Fibroblast of skin of right biceps (primary cell): ENCODE results near the gene ACTR5.
"Not testable (repeated sequence)": the region's sequence is repeated elsewhere in the genome, so short reads cannot be mapped to it uniquely, and the experiment has no call there.

ENCODE experiments used
- DNase-seq: peaks from one replicate; pipeline ENCODE4 v3.0.0-alpha.2; 2013

The ACTR5 gene

DNA sequence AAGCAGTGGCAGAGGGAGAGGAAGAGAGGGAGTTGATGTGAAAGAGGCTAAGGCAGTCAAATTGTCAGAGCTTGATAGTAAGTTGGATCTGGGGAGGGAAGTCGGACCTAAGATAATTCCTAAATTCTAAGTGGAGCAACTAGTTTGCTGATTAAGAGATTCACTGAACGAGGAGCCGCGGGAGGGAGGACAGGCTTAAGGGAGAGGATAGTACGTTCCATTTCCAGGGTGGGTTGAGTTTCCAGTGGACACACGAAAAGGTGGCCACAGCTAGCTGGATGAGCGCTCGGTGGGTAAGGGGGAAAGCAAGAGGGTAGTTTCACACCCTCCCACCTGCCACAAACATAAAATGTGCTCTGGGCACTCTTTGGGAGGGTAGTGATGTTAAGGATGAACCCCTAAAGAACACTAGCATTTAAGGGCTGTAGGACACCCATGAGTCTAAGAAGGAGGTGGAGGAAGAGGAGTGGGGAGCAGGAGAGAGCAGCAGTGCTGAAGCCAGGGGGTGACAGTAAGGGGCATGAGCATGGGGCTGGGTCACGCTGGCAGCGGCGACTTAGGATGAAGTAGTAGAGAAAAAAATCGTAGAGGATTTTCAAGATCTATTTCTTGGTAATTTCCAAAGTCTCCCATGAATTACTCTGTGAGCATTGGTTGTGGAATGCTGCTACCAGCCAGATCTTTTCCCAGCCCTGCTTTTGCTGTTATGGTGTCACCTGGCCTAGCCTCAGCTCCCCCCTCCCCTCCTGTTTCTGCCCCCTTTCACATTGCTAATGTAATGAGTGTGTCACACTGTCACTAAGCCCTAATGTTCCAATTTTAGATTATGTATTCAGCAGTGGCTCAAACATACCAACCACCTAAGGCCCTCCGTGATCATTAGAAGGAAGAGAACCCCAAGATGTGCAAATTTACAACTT, 21.4 kb downstream of the ACTR5 start:
- no peak for DNase-seq

DNA sequence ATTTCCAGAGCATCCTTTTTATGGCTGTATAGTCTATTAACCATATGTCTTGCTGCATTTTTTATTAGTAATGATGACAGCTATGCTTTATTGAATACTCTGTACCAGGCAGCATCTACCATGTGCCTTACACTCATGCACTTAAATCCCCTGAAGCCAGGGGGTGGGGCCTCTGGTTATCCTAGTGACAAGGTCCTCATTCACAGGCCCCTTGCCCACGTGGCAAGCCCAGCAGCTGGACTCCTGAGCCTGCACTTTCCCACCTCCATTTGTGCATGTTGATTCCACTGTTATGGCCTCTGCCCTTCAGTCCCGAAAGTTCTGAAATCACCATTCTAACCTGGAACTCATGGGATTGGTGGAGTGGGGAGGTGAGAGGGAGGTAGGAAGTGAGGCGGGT, 22.3 kb downstream of the ACTR5 start:
- no peak for DNase-seq

DNA sequence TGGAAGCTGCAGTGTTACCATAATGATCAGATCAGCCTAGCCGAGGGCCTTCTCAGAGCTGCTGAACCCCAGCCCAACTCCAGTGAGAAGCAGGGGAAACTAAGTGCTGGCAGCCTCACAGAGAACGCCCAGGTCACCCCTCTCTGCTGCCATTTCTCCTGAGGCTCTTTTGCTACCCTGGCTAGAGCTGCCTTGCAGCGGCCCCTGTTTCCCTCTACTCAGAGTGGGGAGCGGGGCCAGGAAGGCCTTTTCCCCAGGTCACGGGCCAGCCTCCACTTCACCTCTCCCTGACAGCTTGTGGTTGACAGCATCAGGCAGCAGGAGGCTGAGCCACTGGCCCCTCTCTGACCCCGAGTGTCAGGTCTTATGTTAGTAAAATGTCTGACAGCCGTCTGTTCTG, 22.7 kb downstream of the ACTR5 start:
- DNase-seq: no peak

DNA sequence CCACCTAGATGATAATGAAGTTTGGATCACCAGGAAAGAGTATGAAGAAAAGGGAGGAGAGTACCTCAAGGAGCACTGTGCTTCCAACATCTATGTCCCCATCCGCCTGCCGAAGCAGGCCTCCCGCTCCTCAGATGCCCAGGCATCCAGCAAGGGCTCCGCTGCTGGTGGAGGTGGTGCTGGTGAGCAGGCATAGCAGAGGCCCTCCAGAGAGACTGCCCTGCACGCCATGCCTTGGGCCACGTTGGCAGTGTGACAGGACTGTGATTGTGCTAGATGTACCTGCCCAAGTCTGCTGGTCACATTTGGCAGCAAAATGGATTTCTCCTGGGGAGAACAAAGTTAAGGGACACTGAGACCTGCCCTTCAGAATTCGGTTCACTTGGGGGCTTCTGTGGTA, 23.4 kb downstream of the ACTR5 start:
- no peak for DNase-seq

DNA sequence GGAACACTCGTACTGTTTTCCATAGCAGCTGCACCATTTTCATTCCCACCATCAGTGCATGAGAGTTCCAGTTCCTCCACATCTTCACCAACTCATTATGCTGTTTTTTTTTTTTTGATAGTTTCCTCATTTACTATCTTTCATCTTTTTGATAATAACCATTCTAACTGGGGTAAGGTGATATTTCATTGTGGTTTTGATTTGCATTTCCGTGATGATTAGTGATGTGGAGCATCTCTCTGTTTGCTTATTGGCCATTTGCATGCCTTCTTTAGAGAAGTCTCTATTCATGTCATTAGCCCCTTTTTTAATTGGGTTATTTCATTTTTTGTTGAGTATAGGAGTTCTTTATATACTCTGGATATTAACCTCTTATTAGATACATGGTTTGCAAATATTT, 25.9 kb downstream of the ACTR5 start:
- DNase-seq: no peak

DNA sequence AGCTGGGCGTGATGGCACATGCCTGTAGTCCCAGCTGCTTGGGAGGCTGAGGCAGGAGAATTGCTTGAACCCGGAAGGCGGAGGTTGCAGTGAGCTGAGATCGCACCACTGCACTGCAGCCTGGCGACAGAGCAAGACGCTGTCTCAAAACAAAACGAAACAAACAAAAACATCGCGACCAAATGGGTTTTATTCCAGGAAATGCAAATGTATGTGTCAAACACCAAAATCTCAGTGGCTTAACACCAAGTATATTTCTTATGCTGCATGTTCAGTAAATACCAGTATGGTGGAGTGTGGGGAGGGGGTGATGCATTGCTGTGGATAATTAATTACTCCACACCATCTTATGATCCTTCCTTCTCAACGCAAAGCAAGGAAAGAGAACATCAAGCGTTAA, 28.1 kb downstream of the ACTR5 start:
- no peak for DNase-seq

DNA sequence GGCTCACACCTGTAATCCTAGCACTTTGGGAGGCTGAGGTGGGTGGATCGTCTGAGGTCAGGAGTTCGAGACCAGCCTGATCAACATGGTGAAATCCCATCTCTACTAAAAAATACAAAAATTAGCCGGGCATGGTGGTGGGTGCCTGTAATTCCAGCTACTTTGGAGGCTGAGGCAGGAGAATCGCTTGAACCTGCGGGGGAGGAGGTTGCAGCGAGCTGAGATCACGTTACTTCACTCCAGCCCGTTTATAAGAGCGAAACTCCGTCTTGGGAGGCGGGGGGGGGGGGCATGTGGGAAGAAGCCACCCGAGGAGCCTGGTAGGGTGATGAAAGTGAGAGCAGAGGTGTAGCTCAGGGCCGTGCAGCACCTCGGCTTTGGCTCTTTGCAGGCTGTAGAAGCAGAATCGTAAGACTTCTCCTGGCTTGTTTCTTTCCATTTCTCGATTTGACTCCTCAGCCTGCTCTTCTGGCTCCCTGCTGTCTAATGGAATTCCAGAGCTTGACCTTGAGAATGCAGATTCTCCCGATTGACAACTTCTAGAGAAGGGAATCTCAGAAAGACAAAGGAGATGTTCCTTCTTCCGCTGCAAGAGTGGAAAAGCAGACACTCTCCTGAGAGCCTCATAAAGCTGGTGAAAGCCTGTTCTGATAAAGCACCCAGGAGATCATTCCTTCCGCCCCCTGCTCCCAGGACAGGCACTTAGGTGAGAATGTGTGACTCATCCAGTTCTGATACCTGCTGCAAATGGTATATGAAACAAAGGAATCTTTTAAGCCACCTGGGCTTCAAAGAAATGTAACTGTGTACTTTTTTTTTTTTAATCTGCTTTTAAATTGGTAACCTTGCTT, 31.2 kb downstream of the ACTR5 start:
- DNase-seq: no peak

DNA sequence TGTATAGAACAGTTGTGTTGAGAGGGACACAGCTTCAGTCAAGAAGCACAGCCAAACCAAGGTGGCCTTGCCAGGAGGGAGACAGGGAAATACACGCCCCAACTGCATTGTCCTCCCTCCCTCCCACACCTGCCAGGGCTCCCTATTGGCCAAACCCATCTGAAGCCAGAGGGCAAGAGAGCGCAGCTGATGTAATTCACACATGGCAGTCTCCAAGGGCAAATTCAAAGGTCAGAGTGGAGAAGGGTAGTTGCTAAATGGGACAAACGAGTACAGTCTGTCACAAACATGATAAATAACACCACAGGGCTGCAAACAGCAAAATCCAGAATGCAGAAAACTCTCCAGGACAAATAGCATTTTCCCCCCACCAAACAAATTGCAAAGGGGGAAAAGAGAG, 34.0 kb downstream of the ACTR5 start:
- no peak for DNase-seq

DNA sequence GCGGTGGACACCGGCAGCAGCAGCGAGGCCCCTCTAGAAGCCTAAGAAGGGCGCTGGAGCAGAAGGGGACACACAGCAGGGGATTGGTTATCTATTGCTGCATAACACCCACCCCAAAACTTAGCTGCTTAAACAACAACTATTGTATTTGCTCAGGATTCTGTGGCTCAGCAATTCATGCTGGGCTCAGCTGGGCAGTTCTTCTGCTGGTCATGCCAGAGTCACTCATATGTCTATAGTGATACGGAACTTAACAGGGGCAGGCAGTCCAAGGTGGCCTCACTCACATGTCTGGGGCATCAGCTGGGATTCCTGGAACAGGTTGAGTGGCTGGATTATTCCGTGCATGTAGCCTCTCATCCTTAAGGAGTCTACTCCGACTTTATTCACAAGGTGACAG, 39.6 kb downstream of the ACTR5 start:
- DNase-seq: no peak

DNA sequence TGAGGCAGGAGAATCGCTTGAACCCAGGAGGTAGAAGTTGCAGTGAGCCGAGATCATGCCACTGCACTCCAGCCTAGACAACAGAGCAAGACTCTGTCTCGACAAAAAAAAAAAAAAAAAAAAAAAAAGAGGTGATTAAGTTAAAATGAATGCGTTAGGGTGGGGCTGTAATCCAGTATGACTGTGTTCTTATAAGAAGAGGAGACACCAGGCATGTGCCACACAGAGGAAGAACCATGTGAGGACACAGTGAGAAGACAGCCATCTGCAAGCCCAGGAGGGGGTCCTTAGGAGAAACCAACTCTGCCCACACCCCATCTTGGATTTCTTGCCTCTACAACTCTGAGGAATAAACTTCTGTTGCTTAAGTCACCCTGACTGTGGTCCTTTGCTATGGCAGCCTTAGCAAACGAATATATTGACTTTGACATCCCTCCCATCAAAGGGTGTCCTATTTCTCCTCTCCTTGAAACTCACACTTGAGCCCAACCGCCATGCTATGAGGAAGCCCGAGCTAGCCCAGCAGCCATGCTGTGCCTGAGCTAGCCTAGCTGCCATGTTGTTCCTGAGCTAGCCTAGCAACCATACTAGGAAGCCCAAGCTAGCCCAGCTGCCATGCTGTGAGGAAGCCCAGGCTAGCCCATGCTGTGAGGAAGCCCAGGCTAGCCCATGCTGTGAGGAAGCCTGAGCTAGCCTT, 41.4 kb downstream of the ACTR5 start:
- peak; percentile 39 for DNase-seq

DNA sequence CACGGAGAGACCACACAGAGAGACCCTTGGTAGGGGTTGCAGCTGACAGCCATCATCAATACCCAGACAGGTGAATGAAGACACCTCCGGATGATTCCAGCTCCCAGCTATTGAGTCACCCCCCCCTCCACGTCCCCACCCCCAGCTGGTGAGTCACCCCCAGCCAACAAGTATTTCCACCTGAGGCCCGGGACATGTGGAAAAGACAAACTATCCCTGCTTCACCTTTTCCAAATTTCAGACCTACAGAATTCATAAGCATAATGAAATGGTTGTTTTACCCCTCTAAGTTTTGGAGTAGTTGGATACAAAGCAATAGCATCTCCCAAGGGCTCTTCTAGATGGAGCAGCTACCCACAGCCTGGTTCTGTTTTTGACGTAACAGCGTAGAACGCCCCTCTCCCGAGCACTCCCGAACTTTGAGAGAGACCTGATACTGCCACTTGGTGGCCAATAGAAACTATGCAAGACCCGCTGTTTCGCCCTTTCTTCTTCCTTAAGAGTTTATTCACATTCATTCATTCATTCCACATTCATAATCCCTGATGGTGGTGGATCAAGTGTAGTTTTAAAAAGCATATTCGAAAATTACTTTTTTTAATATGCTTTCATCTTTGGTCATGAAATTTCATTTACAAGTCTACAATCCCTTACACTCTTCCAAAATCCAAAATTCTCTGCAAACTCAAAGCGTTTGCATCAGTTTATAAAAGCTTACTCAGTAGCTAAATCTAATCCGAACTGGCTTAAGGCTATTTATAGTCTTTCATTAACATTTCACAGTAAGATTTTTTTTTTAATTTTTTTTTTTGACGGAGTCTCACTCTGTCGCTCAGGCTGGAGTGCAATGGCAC, 42.2 kb downstream of the ACTR5 start:
- DNase-seq: no peak

DNA sequence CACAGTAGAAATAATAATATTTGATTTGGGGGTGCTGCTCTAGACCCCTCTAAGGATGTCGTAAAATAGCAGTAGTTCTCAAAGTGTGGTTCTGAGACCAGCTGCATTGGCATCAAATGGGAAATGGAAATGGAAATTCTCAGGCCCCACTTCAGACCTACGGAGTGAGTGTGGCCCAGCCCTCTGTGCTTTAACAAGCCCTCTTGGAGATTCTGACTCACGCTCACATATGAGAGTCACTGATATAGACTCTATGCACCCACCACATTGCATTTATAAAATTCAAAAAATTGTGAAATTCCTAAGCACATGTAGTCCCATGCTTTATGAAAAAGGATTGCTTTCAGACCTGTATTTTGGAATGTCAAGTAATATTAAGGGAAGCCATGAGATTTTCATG, 43.0 kb downstream of the ACTR5 start:
- DNase-seq: no peak

DNA sequence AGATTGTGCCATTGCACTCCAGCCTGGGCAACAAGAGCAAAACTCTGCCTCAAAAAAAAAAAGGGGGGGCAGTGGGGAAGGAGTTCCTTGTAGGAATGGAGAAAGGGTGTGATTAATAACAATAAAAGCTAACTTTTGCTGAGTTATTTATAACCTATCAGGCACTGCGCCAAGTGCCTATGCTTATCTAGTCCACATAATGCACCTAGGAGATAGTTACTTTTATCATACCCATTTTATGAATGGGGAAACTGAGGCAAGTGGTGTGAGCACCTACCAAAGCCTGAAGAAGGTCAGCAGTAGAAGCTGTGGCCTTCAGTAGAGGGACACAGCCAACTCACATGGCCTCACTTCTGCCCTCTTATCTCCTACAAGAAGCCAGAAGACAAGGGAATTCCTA, 43.7 kb downstream of the ACTR5 start:
- DNase-seq: no peak

DNA sequence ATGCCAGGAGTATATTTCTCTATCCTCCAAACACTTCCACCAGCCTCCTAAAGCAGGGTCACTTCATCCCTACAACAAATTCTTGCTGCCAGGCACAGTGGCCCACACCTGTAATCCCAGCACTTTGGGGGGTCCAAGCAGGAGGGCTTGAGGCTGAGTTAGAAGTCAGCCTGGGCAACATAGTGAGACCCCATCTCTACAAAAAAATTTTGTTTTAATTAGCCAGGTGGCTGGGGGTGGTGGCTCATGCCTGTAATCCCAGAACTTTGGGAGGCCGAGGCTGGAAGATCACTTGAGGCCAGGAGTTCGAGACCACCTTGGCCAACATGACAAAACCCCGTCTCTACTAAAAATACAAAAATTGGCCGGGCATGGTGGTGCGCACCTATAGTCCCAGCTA, 45.8 kb downstream of the ACTR5 start:
- DNase-seq: not testable (repeated sequence)

DNA sequence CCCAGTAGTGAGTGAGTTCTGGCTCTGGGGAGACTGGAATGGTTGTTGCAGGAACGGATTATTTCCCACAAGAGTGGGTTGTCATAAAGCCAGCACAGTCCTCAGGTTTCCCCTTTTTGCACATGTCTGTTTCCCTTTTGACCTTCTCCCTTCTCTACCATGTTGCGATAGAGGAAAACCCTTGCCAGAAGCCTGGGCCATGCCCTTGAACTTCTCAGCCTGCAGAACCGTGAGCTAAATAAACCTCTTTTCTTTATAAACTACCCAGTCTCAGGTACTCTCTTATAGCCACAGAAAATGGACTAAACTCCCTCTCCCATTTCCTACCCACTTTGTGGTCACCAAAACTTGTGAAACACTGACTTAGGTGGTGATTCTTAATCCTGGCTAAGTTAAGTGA, 50.0 kb downstream of the ACTR5 start:
- no peak for DNase-seq

DNA sequence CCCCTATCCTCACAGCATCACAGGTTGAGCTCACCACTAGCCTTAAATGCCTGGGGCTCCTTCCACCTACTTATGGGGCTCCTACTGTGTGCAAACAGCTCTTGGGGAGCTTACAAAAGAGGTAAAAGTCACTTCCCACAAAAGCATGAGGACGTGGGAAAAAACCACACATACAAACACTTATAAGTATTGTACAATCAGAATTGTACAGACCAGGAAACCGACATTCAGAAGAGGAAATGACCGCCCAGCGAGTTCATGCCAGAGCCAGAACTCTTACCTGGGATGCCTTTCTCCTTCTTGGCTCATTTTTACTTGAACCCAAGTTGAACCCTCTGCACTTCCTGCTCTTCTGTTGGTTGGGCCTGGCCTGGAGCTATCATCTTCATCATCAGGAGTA, 50.9 kb downstream of the ACTR5 start:
- no peak for DNase-seq

DNA sequence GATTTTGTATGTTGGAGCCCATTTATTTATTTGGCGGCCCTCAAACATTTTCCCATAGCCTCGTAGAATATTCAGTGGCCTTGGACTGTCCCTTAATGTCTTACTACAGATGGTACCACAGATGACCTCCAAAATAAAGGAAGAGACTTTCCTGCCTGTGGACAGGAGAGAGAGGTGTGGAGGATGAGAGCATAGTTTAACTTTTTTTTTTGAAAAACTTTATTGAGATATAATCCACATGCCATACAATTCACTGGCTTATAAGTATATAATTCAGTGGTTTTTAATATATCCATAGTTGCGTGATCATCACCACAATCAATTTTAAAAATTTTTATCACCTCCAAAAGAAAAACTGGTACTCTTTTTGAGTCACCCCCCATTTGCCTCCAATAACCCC, 52.6 kb downstream of the ACTR5 start:
- no peak for DNase-seq

DNA sequence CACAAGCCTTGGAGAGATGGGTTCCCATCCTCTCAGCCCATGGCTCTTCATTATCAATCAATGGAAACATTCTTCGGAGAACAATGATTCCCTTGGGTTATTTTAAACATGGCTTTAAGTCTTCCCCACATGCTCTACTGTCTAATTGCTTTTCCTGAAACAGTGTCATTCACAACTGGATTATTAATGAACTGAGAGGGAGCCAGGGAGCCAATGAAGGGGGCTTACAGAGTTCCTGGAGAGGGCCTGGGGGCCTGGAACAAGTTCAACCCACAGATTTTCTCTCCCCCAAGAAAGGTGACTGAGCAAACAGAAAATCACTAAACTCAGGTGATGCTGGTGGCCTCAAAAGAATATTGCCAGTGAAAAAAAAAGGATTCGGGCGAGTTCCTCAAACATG, 56.0 kb downstream of the ACTR5 start:
- no peak for DNase-seq

DNA sequence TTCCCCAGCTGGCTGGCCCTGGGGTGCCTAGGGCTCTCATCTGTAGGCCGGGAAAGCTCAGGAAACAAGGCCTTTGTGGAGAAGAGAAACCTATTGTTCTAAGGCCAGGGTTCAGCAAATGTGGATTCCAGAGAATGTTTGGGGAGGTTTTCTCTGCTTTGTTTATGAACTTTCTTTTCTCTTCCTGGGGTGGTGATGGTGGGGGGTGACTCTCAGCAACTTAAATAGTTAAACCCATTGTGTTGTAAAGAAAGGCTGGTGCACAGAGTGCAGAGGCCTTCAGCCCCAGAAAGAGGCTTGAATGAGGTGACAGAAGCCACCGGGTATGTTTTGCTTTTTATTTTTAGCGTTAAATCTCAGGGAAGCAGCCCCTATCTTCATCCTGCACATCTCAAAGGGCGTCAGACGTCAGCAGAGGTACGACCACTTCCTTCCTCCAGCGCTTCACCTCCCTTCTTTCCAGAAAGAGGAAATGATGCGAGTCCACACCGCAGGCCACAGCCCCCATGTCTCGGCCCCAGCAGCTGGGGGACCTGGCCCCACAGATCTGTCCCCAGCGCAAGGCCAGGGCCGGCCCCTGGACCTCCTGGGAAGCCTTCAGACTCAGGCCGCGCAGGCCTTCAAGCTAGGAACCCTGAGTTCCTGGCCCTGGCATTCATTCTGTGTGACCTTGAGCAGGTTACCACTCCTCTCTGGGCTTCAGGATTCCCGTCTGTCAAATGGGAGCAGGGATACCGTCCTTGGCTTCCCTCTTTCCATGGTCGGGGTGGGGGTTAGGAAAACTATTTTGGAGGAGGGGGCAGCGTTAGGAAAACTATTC, 56.6 kb downstream of the ACTR5 start:
- DNase-seq: no peak

DNA sequence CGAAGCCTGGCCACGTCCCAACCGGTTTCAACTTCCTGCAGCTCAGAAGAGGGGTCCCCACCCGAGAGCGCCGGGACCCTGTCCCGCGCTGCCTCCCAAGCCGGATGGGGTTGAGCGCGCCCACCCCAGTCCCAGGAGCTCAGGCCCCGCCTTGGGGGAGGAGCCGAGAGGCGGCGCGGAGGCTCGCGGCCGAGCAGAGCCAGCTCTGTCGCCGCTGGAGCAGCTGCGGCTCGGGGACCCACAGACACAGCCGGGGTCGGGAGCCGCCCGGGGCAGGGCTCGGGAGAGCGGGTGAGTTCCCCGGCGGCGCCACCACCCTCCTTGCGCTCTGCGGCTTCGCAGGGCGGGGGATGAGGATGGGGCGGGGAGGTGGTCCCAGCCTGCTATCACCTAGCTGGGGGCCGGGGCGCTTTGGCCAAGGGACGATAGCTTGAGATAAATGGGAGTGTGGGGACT, 57.3 kb downstream of the ACTR5 start, which contains the start of gene PPP1R16B:
PPP1R16B (plus strand) TSS at position 196 of the 456 bp plus-strand sequence. CDS start 30,229 bp downstream, outside the sequence.
- peak; percentile 12 for DNase-seq
